Liver (tissue), 9 donors: ENCODE data around the gene CMC4. TPM values are rescaled to one million over a fixed set of nuclear protein-coding genes. Genes with fewer than 3 reads are reported as not detected.

Experiments used
- DNase-seq: peaks from one replicate; pipeline ENCODE4 v3.0.0-alpha.2; 2017; ENCODE audit warnings: low spot score
- H3K27ac ChIP-seq, 2 donors: one replicate each; pipeline ENCODE4 v1.7.0; 2013; ENCODE audit warnings: inconsistent platforms in 2 of 2, low read length in 2 of 2, control low read depth in 1 of 2, low read depth in 1 of 2, mild to moderate bottlenecking in 1 of 2
- H3K27me3 ChIP-seq, 4 donors: one replicate each; pipeline versions ENCODE4 v1.6.1 to v1.7.0; 2013; ENCODE audit warnings: low read length in 3 of 4, inconsistent platforms in 1 of 4, mild to moderate bottlenecking in 1 of 4, moderate library complexity in 1 of 4; ENCODE audit not compliant: control insufficient read depth in 4 of 4, insufficient read depth in 4 of 4
- H3K36me3 ChIP-seq, 4 donors: one replicate each; pipeline versions ENCODE4 v1.6.1 to v1.7.0; 2013; ENCODE audit warnings: low read length in 3 of 4, mild to moderate bottlenecking in 3 of 4, low read depth in 1 of 4, moderate library complexity in 1 of 4; ENCODE audit not compliant: control insufficient read depth in 4 of 4, insufficient read depth in 3 of 4
- H3K4me1 ChIP-seq, 4 donors: one replicate each; pipeline versions ENCODE4 v1.6.1 to v1.7.0; 2013; ENCODE audit warnings: low read length in 3 of 4, mild to moderate bottlenecking in 3 of 4, moderate library complexity in 1 of 4; ENCODE audit not compliant: control insufficient read depth in 4 of 4, insufficient read depth in 4 of 4
- H3K4me3 ChIP-seq, 3 donors: one replicate each; pipeline versions ENCODE4 v1.6.1 to v1.7.0; 2013; ENCODE audit warnings: low read length in 3 of 3, control low read depth in 1 of 3, low read depth in 1 of 3, mild to moderate bottlenecking in 1 of 3
- H3K9ac ChIP-seq, 2 donors: one replicate each; pipeline ENCODE4 v1.7.0; 2013; ENCODE audit warnings: low read length in 2 of 2, mild to moderate bottlenecking in 2 of 2, moderate library complexity in 2 of 2, control low read depth in 1 of 2, low read depth in 1 of 2
- H3K9me3 ChIP-seq, 4 donors: one replicate each; pipeline versions ENCODE4 v1.6.1 to v1.7.0; 2013; ENCODE audit warnings: low read length in 3 of 4; ENCODE audit not compliant: control insufficient read depth in 4 of 4
- ATF3 ChIP-seq: IDR thresholded peaks from 2 replicates; pipeline ENCODE4 v1.6.1; 2016; ENCODE audit warnings: antibody characterized with exemption
- CTCF ChIP-seq: fragments of 150-350 bp; IDR thresholded peaks from 2 replicates; pipeline ENCODE4 v1.5.1; 2017; ENCODE audit warnings: improper control_type of control experiment, low read depth, low read length; ENCODE audit not compliant: missing input control
- EGR1 ChIP-seq, 2 donors: IDR thresholded peaks; 2 replicates each; pipeline ENCODE4 v1.6.1; 2016 to 2018; ENCODE audit warnings: antibody characterized with exemption in 2 of 2, low read depth in 2 of 2
- FOXA1 ChIP-seq: IDR thresholded peaks from 2 replicates; pipeline ENCODE4 v1.6.1; 2016; ENCODE audit warnings: antibody characterized with exemption
- FOXA2 ChIP-seq: IDR thresholded peaks from 2 replicates; pipeline ENCODE4 v1.6.1; 2016; ENCODE audit warnings: antibody characterized with exemption
- GABPA ChIP-seq, 2 donors: IDR thresholded peaks in 1 of 2; conservative IDR thresholded peaks in 1 of 2; 2 replicates each; pipeline ENCODE4 v1.6.1; 2016; ENCODE audit warnings: antibody characterized with exemption in 2 of 2, mild to moderate bottlenecking in 1 of 2, moderate library complexity in 1 of 2
- HNF4A ChIP-seq, 2 donors: conservative IDR thresholded peaks; 2 replicates each; pipeline ENCODE4 v1.6.1; 2016; ENCODE audit warnings: antibody characterized with exemption in 2 of 2, mild to moderate bottlenecking in 2 of 2
- HNF4G ChIP-seq: IDR thresholded peaks from 2 replicates; pipeline ENCODE4 v1.6.1; 2016; ENCODE audit warnings: antibody characterized with exemption
- JUND ChIP-seq, 2 donors: IDR thresholded peaks; 2 replicates each; pipeline ENCODE4 v1.6.1; 2016; ENCODE audit warnings: antibody characterized with exemption in 2 of 2
- MAX ChIP-seq: IDR thresholded peaks from 2 replicates; pipeline ENCODE4 v1.6.1; 2016; ENCODE audit warnings: antibody characterized with exemption
- NR2F2 ChIP-seq: IDR thresholded peaks from 2 replicates; pipeline ENCODE4 v1.6.1; 2016; ENCODE audit warnings: antibody characterized with exemption
- RAD21 ChIP-seq, 2 donors: IDR thresholded peaks; 2 replicates each; pipeline ENCODE4 v1.6.1; 2016; ENCODE audit warnings: antibody characterized with exemption in 2 of 2, mild to moderate bottlenecking in 2 of 2
- REST ChIP-seq: IDR thresholded peaks from 2 replicates; pipeline ENCODE4 v1.6.1; 2016; ENCODE audit warnings: antibody characterized with exemption, mild to moderate bottlenecking
- RXRA ChIP-seq, 2 donors: IDR thresholded peaks; 2 replicates each; pipeline ENCODE4 v1.6.1; 2017 to 2018; ENCODE audit warnings: antibody characterized with exemption in 2 of 2, mild to moderate bottlenecking in 1 of 2
- SP1 ChIP-seq: IDR thresholded peaks from 2 replicates; pipeline ENCODE4 v1.6.1; 2018; ENCODE audit warnings: antibody characterized with exemption, mild to moderate bottlenecking
- TAF1 ChIP-seq: conservative IDR thresholded peaks from 2 replicates; pipeline ENCODE4 v1.6.1; 2016; ENCODE audit warnings: antibody characterized with exemption, mild to moderate bottlenecking
- YY1 ChIP-seq: IDR thresholded peaks from 2 replicates; pipeline ENCODE4 v1.6.1; 2016; ENCODE audit warnings: antibody characterized with exemption, mild to moderate bottlenecking
- ZBTB33 ChIP-seq: IDR thresholded peaks from 2 replicates; pipeline ENCODE4 v1.6.1; 2016; ENCODE audit warnings: antibody characterized with exemption
- WGBS: extraction: QIAGEN DNeasy Blood & Tissue Kit; methylation state at CpG from one replicate; pipeline ENCODE4 v1.1.7; 2013; 5-methylcytosine and 5-hydroxymethylcytosine counted together
- polyA plus RNA-seq, 2 donors: library from polyadenylated mRNA; stranded (reverse) in 1 of 2; unstranded in 1 of 2; fragments of 200-250 nt in 1 of 2; fragments of >200 nt in 1 of 2; fragmentation: Nextera tagmentation in 1 of 2; extraction: Ambion mirVana in 1 of 2; gene quantifications; one replicate each; pipeline versions ENCODE4 v1.2.1 to v1.2.3, GENCODE V29; 2013 to 2015
- total RNA-seq, 2 donors: library from RNA; depleted of rRNA; stranded (reverse); fragments of >200 nt; gene quantifications; one replicate each; pipeline ENCODE4 v1.2.3, GENCODE V29; 2014
- donor health status: healthy.
- donor health status: healthy.
- donor health status: healthy.
- donor health status: healthy.
- donor health status: healthy.

The CMC4 gene
- total and polyA plus RNA-seq, 4 donors = 4.2 to 17.3 (median 10.4) TPM

GRCh38 chrX:155115174-155115819 is 44.4 kb upstream of the CMC4 start:
- no peak for DNase-seq
- Histone ChIP-seq H3K4me3 (no peak overlapping the region), H3K36me3 (peaks cover 0 to 5% (median under 1%) of the 10 kb centered on the region in 4 donors), H3K4me1 (no peaks in the 10 kb centered on the region), H3K27me3 (no peaks in the 10 kb centered on the region), H3K9me3 (no peaks in the 10 kb centered on the region), H3K27ac (no peak overlapping the region), H3K9ac (no peak overlapping the region)
- TF ChIP-seq HNF4G (no peak), CTCF (no peak), TAF1 (no peak), RAD21 (IDR thresholded peaks at IDR 0.05) (no peak), FOXA2 (no peak), FOXA1 (no peak), YY1 (no peak), MAX (no peak), RXRA (IDR thresholded peaks at IDR 0.05) (no peak), JUND (IDR thresholded peaks at IDR 0.05) (no peak), SP1 (no peak), ATF3 (no peak), HNF4A (conservative IDR thresholded peaks at IDR 0.05) (no peak), NR2F2 (no peak), ZBTB33 (no peak), REST (no peak), GABPA (IDR thresholded peaks at IDR 0.05 in 1 of 2, conservative IDR thresholded peaks at IDR 0.05 in 1 of 2) (no peak), EGR1 (IDR thresholded peaks at IDR 0.05; ENCODE audit: low read depth in 2 of 2) (no peak)
- 100% methylated on average over 1 of the region's 1 CpG for WGBS
